Measurements from ENCODE around the gene MSMO1.
"Not testable (repeated sequence)": the region's sequence is repeated elsewhere in the genome, so short reads cannot be mapped to it uniquely, and the experiment has no call there.

MSMO1 gene

DNA sequence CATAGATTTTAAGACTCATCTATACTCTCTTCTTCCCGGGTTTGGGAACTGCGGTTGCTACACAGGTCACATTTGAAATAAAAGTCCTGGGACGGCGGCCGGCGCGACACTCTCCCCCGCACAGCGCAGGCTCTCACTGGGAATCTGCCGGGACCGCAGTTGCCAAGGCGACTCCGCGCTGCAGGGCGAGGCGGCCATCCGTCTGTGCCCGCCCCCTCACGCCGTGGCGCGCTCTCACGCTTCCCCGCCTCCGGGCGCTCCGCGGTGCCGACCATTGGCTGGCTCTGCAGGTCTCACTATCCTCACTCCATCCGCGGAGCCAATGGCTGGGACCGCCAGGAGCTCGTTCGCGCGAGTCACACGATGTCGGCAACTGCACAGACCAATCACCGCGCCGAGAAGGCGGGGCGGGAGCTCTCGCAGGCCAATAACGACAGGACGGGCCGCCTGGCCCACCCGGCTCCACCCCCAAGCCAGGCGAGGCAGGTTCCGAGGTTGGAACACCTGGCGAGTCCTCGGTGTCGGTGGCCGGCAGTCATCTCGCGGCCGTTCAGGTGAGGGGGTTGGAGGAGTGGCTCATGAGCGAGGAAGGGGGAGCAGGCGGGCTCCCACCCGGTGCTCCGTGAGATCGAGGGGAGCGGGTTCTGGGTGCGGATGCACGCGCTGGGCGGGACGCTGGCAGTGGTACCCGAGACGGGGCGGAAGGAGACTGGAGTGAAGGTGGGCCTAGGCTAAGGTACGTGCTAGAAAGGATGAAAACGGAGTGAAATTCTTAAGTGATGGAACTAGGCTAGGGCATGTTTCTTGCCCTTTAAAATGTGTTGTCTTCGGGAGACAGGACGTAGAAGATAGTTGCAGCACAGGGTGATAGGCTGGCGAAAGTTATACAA lies at the start of gene MSMO1:
TSS of gene MSMO1 (plus strand) at position 459 of the 890 bp plus-strand sequence. CDS start 5,702 bp downstream, outside the sequence.
- peak; percentile 98 for DNase-seq (ENCODE audit: low read depth)

DNA sequence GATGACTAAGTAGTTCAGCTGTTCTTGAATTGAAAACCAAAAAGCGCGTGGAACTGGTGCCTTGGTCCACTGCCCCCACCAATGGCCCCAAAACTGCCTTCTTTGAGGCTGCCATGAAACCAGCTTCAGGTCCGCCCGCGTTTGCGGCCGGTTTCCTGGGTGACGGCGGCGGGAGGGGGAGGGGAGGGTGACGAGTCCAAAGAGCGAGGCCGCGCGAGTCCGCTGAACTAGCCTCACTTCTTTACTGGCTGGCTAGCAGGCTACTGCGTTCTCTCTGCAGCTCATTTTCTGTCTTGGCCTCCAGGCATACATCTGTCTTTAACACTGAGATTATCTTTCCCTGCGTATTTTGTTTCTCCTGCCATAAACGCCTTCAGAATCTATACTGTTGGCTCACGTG lies 47.9 kb upstream of the MSMO1 start:
- not testable (repeated sequence) for DNase-seq (ENCODE audit: low read depth)

DNA sequence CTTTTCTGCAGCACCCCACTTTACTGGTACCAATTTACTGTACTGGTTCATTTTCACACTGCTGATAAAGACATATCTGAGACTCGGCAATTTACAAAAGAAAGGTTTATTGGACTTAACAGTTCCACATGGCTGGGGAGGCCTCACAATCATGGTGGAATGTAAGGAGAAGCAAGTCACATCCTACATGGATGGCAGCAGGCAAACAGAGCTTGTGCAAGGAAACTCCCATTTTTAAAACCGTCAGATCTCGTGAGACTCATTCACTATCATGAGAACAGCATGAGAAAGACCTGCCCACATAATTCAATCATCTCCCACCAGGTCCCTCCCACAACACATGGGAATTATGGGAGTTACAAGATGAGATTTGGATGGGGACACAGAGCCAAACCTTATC lies 42.8 kb upstream of the MSMO1 start:
- not testable (repeated sequence) for DNase-seq (ENCODE audit: low read depth)

- DNase-seq (ENCODE audit: low read depth), result not testable (repeated sequence)
Observed at GRCh38 chr4:165286619-165287340, 40.7 kb upstream of the MSMO1 start.

GRCh38 chr4:165288226-165288625 lies 39.2 kb upstream of the MSMO1 start:
- DNase-seq (ENCODE audit: low read depth), result no peak

DNA sequence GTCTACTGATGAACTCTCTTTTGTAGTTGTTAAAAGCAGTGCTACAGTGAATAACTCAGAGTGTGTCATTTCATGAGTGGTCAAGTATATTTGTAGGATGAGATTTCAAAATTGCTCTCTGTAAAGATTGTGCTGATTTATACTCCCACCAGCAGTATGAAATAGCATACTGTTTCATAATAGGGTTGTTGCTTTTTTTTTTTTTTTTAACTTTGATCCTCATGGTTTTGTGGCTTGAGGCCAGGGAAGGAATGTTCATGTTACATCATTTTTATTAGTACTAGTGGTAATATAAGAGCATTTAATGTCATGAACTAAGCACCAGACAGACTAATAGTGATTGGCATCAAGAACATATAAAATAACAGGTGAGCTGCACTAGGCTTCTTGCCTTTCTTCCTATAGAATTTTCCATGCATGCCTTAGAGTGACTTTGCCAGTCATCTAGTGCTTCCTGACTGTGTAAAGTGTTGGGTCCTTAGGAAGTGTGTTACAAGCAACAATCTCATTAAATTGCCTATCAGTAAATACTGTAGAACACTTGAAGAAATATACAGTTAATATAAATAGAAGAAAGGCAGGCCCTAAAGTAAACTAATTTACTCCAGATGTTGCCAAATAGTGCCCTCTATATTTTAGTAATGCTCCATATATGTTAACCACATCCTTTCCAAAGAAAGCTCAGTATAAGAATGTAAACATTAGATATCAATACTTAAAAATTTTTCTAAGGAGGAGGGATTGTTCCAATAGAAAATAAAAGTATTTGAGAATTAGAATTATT lies 38.6 kb upstream of the MSMO1 start:
- DNase-seq (ENCODE audit: low read depth), result no peak

DNA sequence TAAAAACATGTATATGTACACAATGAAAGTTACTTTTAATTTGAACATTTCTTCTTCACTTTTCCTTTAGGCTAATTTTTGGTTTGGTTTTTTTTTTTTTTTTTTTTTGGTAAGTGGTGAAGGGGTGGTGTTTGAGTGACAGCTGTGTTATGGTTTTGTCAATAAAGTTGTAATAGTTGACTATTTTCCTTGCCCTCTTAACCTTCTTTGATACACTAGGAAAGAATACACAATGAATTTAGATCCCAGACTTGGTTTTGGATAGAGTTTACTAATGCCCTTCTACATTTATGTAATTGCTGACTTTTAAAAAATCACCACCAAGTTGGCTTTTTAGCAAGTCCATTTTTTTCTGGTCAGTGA lies 38.1 kb upstream of the MSMO1 start:
- no peak for DNase-seq (ENCODE audit: low read depth)

GRCh38 chr4:165293061-165293460 lies 34.4 kb upstream of the MSMO1 start:
- no peak for DNase-seq (ENCODE audit: low read depth)

GRCh38 chr4:165293927-165294649 lies 33.4 kb upstream of the MSMO1 start:
- DNase-seq (ENCODE audit: low read depth), result no peak

- DNase-seq (ENCODE audit: low read depth), result no peak
Observed at GRCh38 chr4:165294907-165295306, 32.6 kb upstream of the MSMO1 start.

DNA sequence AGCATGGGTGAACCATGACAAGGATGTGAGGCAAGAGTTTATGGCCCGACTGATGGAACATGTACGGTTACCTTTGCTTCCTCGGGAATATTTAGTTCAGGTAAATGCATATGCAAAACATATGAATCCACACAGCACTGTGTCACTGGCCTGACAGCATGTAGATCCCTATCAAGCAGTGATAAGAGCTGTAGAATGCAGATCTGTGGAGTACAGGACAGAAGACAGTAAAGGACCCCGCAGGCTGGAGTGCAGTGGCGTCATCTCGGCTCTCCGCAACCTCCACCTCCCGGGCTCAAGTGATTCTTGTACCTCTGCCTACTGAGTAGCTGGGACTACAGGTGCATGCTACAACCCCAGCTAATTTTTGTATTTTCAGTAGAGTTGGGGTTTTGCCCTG lies 29.8 kb upstream of the MSMO1 start:
- no peak for DNase-seq (ENCODE audit: low read depth)

GRCh38 chr4:165299399-165300060 lies 27.9 kb upstream of the MSMO1 start:
- DNase-seq (ENCODE audit: low read depth), result no peak

DNA sequence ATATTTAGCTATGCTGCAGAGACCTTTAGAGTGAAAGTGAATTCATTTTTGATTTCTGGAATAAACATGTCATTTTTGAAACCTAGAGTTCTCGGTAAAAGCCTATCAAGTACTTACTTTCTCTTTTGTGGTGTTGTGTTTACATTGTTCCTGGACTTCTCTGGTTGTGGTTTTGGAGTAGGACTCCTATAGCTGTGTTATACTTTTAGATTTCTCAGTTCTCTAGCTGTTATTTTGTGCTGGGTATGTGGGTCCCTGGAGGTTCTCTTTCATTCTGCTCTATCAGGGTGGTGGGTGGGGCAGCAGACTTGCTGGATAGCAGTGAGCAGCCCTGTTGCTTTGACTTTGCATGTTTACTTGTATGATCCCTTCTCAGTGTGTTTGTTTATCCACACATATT lies 25.6 kb upstream of the MSMO1 start:
- DNase-seq (ENCODE audit: low read depth), result no peak

GRCh38 chr4:165302658-165303057 lies 24.8 kb upstream of the MSMO1 start:
- no peak for DNase-seq (ENCODE audit: low read depth)

DNA sequence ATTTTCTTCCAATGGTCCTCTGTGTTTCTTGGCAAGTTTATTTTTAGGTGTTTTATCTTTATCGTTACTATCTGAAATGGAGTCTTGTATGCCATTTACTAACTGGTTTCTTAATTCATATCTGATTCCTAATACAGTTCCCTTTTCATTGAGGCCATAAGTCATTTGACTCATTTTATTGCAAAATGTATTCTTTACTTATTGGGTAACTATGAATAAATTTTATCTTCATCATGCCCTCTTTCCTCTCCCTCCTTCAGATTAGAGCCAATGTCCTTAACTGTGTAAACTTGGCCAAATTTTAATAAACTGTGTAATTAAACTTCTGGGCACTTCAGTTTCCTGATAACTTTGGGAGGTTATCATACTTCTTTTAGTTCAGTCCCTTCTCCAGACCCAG lies 19.3 kb upstream of the MSMO1 start:
- no peak for DNase-seq (ENCODE audit: low read depth)

DNA sequence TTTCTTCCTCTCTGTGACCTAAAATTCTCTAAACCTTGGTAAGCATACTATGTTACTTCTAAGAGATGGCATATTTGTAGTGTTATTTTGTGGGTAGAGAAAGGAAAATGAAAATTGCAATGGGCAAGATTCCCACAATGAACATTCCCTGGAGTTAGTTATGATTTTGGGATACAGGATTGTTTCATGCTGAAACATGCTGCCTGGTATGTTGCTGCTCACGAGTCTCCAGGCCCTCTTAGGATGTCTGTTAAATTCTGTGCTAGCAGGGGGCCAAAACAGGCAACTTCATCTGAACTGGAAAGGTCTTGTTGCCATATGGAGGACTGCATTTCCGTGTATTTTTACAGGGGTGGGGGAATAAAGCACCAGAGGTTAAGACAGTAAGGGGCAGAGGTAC lies 18.9 kb upstream of the MSMO1 start:
- no peak for DNase-seq (ENCODE audit: low read depth)

- no peak for DNase-seq (ENCODE audit: low read depth)
Observed at GRCh38 chr4:165309456-165309855, 18.0 kb upstream of the MSMO1 start.

GRCh38 chr4:165312506-165312905 lies 15.0 kb upstream of the MSMO1 start:
- DNase-seq (ENCODE audit: low read depth), result no peak

- no peak for DNase-seq (ENCODE audit: low read depth)
Observed at GRCh38 chr4:165319030-165319429, 8.4 kb upstream of the MSMO1 start.

DNA sequence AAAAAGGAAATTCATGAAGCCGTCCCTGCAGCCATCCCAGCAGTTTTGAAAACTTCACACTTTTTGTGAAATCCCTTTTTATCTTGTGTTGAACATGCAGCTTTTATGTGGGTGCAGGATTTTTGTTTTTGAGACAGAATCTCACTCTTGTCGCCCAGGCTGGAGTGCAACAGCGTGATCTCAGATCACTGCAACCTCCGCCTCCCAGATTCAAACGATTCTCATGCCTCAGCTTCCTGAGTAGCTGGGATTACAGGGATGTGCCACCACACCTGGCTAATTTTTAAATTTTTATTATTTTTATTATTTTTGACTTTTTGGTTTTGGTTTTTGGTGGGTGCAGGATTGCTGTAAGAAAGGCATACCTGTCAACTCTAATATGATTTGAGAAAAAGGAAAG lies 8.0 kb upstream of the MSMO1 start:
- no peak for DNase-seq (ENCODE audit: low read depth)

DNA sequence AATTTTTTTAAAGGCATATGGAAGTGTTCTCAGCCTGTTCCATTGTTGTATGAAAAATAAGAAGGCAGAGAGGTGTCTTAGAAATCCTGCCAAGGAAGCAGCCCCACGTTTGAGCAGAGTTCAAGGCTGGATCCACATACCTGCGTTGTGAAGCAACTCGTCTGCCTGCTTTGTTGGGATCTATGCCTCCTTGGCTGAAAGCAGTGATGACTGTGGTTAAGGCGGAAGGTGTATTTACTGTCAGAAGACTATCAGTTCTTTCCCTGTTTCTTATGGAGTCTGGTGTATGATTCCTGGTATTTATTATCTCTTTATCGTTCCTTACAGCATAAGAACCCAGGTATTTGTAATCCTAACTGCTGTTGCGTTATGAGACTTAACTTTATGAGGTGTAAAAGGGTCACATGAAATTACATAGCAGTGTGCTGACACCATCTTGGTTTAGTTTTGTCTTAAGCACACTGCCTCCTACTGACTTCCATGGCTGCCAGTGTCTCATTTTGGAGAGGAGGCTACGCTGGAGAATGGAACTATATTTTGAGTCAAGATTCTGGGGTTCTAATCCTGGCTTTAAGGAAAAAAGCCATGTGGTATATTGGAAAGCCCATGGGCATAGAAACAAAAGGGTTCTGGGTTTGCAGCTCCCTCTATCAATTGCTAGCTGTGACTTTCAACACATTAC lies 3.1 kb upstream of the MSMO1 start:
- no peak for DNase-seq (ENCODE audit: low read depth)

All from T-helper 22 cell (primary cell).